Ureter (tissue), 1 donor: ENCODE measurements around the gene PCGF2. TPM values are rescaled to one million over a fixed set of nuclear protein-coding genes. Genes with fewer than 3 reads are reported as not detected.

Experiments used
- DNase-seq: peaks from one replicate; pipeline ENCODE4 v3.0.0-alpha.2; 2020; ENCODE audit warnings: low spot score
- total RNA-seq: library from RNA; stranded (reverse); gene quantifications from one replicate; pipeline ENCODE4 v1.2.4, GENCODE V29; 2023
- donor health status: DM: yes; HTN: yes; CAD: no.

Gene PCGF2
- total RNA-seq, 1 donor from 2014 or later, result 54.5 TPM

GRCh38 chr17:38719289-38719942 is 28.7 kb downstream of the PCGF2 start:
- no peak for DNase-seq

- no peak for DNase-seq
These were observed 30.9 kb downstream of the PCGF2 start for GRCh38 chr17:38717139-38717745.

DNA sequence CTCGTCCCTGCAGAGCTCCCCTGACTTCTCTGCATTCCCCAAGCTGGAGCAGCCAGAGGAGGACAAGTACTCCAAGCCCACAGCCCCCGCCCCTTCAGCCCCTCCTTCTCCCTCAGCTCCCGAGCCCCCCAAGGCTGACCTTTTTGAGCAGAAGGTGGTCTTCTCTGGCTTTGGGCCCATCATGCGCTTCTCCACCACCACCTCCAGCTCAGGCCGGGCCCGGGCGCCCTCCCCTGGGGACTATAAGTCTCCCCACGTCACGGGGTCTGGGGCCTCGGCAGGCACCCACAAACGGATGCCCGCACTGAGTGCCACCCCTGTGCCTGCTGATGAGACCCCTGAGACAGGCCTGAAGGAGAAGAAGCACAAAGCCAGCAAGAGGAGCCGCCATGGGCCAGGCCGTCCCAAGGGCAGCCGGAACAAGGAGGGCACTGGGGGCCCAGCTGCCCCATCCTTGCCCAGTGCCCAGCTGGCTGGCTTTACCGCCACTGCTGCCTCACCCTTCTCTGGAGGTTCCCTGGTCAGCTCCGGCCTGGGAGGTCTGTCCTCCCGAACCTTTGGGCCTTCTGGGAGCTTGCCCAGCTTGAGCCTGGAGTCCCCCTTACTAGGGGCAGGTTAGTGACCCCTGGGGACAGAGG is 31.6 kb downstream of the PCGF2 start:
- DNase-seq, result no peak

GRCh38 chr17:38715216-38715943 is 32.8 kb downstream of the PCGF2 start:
- DNase-seq, result no peak

- no peak for DNase-seq
These were observed 34.6 kb downstream of the PCGF2 start for GRCh38 chr17:38713456-38714075.

DNA sequence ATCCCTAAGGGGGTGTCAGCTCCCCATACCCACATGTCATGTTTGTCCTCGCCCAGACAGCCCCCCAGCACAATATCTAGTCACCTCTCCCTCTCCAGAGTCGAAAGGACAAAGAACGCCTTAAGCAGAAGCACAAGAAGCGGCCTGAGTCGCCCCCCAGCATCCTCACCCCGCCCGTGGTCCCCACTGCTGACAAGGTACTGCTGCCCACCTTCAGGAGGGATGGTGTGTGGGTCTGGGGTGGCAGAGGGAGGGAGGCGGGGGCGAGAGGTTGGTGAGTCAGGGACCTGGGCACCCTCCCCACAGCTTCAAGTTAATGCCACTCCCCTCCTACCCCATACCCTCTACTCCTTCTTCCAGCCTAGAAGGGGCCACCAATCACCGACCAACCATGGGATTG is 35.5 kb downstream of the PCGF2 start:
- no peak for DNase-seq

DNA sequence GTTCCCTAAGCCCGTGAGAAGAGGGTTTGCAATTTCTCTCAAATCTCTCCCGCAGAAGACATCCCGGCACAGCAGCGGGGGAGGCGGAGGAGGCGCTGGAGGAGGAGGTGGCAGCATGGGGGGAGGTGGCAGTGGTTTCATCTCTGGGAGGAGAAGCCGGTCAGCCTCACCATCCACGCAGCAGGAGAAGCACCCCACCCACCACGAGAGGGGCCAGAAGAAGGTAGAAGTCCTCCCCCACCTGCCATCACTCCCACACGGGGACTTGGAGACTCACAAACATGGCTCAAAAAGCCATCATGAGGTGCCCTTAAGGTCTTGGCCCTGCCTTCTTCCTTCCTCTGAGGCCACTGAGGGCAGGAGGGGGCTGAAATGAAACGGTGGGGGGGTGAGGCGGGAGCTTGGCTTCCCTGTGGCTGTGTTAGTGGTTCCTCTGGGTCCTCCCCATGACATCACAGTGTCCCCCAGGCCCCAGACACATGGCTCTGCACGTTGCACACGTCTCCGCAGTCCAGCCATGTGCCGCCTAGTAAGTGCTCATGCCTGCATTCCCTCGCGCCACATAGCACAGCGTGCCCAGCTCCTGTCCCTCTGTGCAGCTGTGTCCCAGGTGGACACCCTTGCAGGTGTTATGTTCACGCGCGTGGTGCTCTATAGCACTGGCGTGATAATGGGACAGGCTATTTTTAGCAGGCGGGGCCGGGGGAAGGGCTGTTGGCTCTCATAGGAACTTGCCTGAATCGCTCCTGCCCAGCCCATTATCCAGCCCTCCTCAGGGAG is 36.2 kb downstream of the PCGF2 start:
- DNase-seq, result no peak

DNA sequence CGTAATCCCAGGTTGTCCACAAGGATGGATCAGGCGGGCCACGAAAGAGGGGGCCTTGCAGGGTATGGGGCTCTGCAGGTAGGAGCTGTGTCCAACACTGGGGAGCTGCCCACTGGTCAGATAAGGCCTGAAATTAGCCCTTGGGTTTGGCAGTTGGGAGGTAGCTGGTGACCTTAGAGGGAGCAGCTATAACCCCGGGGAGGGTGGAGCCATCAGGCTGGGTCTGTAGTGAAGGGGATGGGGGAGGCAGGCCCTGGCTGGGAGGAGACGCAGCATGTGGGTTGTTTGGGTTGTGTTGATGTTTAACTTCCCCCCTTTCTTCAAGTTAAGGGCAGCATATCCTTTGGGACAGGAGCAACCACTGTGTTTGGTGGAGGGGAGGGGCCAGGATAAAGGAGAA is 37.2 kb downstream of the PCGF2 start:
- no peak for DNase-seq

DNA sequence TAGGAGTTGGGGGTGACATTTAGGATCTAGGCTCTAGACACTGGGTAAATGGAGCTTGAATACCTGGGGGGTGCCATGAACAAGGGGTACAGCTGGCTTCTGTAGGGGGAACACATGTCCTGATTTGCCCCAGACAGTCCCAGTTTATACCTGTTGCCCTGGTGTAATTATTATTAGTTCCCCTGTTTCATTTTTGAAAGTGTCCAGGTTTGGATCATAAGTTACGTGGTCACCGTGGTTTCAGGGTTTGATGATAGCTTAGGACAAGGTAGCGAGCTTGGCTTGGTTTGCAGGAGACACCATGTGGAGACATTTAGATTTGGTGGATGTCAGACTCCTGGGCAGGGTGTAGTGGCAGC is 37.6 kb downstream of the PCGF2 start:
- no peak for DNase-seq

- no peak for DNase-seq
These were observed 38.1 kb downstream of the PCGF2 start for GRCh38 chr17:38709864-38710603.

- no peak for DNase-seq
These were observed 38.9 kb downstream of the PCGF2 start for GRCh38 chr17:38709104-38709820.

GRCh38 chr17:38707678-38708351 is 40.3 kb downstream of the PCGF2 start:
- no peak for DNase-seq

- DNase-seq, result no peak
These were observed 41.5 kb downstream of the PCGF2 start for GRCh38 chr17:38706505-38707216.

- peak; percentile 71 for DNase-seq
These were observed 42.2 kb downstream of the PCGF2 start for GRCh38 chr17:38705803-38706504.

DNA sequence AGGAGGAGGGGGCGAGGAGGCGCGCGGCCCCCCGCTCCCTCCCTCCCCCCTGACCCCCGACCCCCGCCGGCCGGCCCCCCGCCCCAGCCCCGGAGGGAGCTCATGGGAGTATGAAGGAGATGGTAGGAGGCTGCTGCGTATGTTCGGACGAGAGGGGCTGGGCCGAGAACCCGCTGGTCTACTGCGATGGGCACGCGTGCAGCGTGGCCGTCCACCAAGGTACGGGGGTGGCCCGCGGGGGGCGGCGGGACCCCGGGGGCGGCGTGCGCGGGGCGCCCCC is 42.7 kb downstream of the PCGF2 start:
- DNase-seq, result no peak

DNA sequence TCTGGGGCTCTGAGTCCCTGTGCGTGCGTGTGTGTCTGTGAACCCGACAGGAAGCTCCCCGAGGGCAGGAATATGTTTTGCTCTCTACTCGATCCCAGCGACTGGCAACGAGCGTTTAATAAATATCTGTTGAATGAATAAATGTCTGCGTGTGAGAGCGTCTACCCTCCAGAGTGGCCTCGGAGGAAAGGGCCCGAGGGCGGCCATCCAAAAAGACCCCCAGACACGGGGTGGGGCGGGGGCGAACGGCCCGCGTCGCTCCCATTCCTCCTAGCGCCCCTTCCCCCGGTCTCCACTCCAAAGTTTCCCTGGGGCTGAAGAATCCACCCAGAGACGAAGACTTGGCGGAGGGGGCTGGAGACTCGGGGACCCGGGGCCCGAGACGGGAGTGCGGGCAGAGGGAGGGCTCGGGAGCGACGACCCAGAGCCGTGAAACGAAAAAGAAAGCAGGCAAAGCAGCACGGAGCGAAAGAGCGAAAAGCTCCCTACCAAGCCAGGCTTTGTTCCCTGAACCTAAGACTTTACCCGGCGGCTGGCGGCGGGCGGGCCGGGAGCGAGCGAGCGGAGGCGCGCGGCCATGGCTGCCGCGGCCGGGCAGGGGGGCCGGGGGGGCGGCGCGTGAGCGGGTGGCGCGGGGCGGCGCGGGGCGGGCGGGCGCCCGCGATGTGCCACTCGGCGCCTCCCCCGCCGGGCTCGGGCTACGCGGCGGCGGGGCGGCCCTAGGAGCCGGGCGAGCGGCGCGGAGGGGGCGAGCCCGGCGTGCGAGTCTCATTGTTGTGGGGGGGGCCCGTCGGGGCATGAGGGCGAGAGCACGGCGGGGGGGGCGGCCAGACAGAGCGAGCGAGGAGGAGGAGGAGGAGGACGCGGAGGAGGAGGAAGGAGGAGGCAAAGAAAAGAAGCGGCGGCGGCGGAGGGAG is 43.3 kb downstream of the PCGF2 start, which contains the start of gene MLLT6:
MLLT6 (plus strand) TSS at position 668 of the 917 bp plus-strand sequence. CDS start 360 bp downstream, outside the sequence.
- DNase-seq, result peak; percentile 85
